ENCODE results near the gene SLC25A33.

The SLC25A33 gene

GRCh38 chr1:9599741-9600140 lies 60.5 kb downstream of the SLC25A33 start:
- no peak for TF ChIP-seq CTCF (IDR thresholded peaks at IDR 0.05; ENCODE audit: low read depth, low read length)
- no peak overlapping the region for H3K4me3 ChIP-seq (ENCODE audit: low read depth, low read length)
- DNase-seq (ENCODE audit: low read depth, low spot score): no peak
- in situ Hi-C loops (cut with HindIII; ENCODE audit: low sequenced_read_pairs): no loop called here

- no peak for TF ChIP-seq CTCF (IDR thresholded peaks at IDR 0.05; ENCODE audit: low read depth, low read length)
- no peak for DNase-seq (ENCODE audit: low read depth, low spot score)
- in situ Hi-C loops (cut with HindIII; ENCODE audit: low sequenced_read_pairs): no loop called here
- H3K4me3 ChIP-seq (ENCODE audit: low read depth, low read length): no peak overlapping the region
Observed at GRCh38 chr1:9600861-9601834, 61.9 kb downstream of the SLC25A33 start.

GRCh38 chr1:9601942-9602793 lies 62.9 kb downstream of the SLC25A33 start:
- in situ Hi-C loops (cut with HindIII; ENCODE audit: low sequenced_read_pairs): no loop called here
- TF ChIP-seq CTCF (IDR thresholded peaks at IDR 0.05; ENCODE audit: low read depth, low read length): no peak
- no peak overlapping the region for H3K4me3 ChIP-seq (ENCODE audit: low read depth, low read length)
- DNase-seq (ENCODE audit: low read depth, low spot score): no peak

GRCh38 chr1:9602794-9603167 lies 63.5 kb downstream of the SLC25A33 start:
- TF ChIP-seq CTCF (IDR thresholded peaks at IDR 0.05; ENCODE audit: low read depth, low read length): no peak
- H3K4me3 ChIP-seq (ENCODE audit: low read depth, low read length): no peak overlapping the region
- no peak for DNase-seq (ENCODE audit: low read depth, low spot score)
- in situ Hi-C loops (cut with HindIII; ENCODE audit: low sequenced_read_pairs): no loop called here

- in situ Hi-C loops (cut with HindIII; ENCODE audit: low sequenced_read_pairs): no loop called here
- no peak for TF ChIP-seq CTCF (IDR thresholded peaks at IDR 0.05; ENCODE audit: low read depth, low read length)
- no peak overlapping the region for H3K4me3 ChIP-seq (ENCODE audit: low read depth, low read length)
- DNase-seq (ENCODE audit: low read depth, low spot score): no peak
Observed at GRCh38 chr1:9603307-9603706, 64.0 kb downstream of the SLC25A33 start.

Data from astrocyte of the spinal cord (primary cell).